ENCODE data around the gene FAM47E. TPM values are rescaled to one million over a fixed set of nuclear protein-coding genes. Genes with fewer than 3 reads are reported as not detected.

The FAM47E gene
- total RNA-seq, 1 donor from 2014 or later, result 3.0 TPM

Other genes starting within 250 kb of the FAM47E start
- gene CXCL9, start 244.2 kb upstream of the FAM47E start, total RNA-seq, result not detected
- gene CXCL10, start 228.2 kb upstream of the FAM47E start, total RNA-seq, result not detected
- not detected for gene CXCL11, start 215.7 kb upstream of the FAM47E start, total RNA-seq
- gene ART3, start 177.0 kb upstream of the FAM47E start, total RNA-seq, result 28.1 TPM
- 58.5 TPM for gene NUP54, start 103.3 kb upstream of the FAM47E start, total RNA-seq
- 181 TPM for gene SCARB2, start 37.9 kb upstream of the FAM47E start, total RNA-seq
- 64.8 TPM for gene STBD1, start 55.0 kb downstream of the FAM47E start, total RNA-seq
- 0.51 TPM for gene CCDC158, start 169.4 kb downstream of the FAM47E start, total RNA-seq
- 17.5 TPM for gene SHROOM3, start 183.5 kb downstream of the FAM47E start, total RNA-seq

All from tongue (tissue), 1 donor.